Measurements from ENCODE around the gene MCTP1. TPM values are rescaled to one million over a fixed set of nuclear protein-coding genes. Genes with fewer than 3 reads are reported as not detected.

The MCTP1 gene
- total RNA-seq, 4 donors from 2014 or later = 11.2 to 43.6 (median 16.8) TPM

DNA sequence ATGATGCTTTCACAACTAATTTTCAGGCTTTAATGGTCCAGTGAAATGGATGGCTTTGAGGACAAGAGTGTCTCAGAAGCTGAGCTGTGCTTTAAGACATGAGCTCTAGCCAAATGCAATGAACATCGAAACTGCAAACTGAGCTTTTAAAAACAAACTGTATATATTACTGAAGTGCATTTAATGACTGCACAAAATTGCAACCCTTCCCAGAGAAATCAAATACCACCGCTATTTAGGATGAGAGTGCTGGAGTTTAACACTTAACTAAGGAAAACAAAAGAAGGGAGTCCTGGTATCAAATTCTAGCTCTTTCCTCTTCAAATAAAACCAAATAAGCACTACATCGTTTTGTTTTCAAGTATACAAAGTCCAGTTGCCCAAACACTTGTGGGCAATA, 502.5 kb downstream of the MCTP1 start:
- DNase-seq (ENCODE audit: extremely low spot score) = no peak
- WGBS = 83% methylated on average over 3 of the region's 3 CpGs
- no peak overlapping the region for H3K4me3 ChIP-seq
- TF ChIP-seq POLR2A (IDR thresholded peaks at IDR 0.05; ENCODE audit: low read depth) = no peak
- TF ChIP-seq, protein P1, sequence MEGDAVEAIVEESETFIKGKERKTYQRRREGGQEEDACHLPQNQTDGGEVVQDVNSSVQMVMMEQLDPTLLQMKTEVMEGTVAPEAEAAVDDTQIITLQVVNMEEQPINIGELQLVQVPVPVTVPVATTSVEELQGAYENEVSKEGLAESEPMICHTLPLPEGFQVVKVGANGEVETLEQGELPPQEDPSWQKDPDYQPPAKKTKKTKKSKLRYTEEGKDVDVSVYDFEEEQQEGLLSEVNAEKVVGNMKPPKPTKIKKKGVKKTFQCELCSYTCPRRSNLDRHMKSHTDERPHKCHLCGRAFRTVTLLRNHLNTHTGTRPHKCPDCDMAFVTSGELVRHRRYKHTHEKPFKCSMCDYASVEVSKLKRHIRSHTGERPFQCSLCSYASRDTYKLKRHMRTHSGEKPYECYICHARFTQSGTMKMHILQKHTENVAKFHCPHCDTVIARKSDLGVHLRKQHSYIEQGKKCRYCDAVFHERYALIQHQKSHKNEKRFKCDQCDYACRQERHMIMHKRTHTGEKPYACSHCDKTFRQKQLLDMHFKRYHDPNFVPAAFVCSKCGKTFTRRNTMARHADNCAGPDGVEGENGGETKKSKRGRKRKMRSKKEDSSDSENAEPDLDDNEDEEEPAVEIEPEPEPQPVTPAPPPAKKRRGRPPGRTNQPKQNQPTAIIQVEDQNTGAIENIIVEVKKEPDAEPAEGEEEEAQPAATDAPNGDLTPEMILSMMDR (IDR thresholded peaks at IDR 0.05) = no peak
- TF ChIP-seq POLR2AphosphoS5 (IDR thresholded peaks at IDR 0.05) = no peak
- TF ChIP-seq EP300 (IDR thresholded peaks at IDR 0.05) = no peak
- H3K4me1 ChIP-seq = no peaks in the 10 kb centered on the region
- H3K27ac ChIP-seq (replicated peaks in 1 of 4) = no peak overlapping the region
- no peaks in the 10 kb centered on the region for H3K36me3 ChIP-seq
- no peaks in the 10 kb centered on the region for H3K9me3 ChIP-seq
- intact Hi-C loops (cut with DNase I) = no loop called here
- H3K27me3 ChIP-seq = no peaks in the 10 kb centered on the region

DNA sequence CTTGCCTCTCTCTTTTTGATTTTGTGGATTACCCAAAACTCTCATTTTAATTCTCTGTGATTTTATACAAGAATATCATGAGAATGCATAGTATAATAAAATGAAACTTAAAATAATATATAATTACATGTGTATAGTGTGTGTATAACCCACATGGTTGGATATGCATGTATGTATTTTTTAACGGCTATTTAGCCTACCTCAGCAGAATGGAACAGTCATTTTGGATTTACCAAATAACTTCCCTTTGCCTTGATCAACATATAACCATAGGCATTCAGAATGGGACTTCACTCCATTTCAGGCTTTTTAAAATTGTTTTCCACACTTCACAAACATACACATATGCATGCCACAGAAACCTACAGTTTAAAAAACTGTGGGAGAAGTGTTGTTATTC, 505.2 kb downstream of the MCTP1 start:
- Histone ChIP-seq H3K27ac (replicated peaks in 1 of 4) (no peak overlapping the region), H3K4me3 (no peak overlapping the region), H3K27me3 (no peaks in the 10 kb centered on the region), H3K4me1 (no peaks in the 10 kb centered on the region), H3K36me3 (no peaks in the 10 kb centered on the region), H3K9me3 (no peaks in the 10 kb centered on the region)
- intact Hi-C loops (cut with DNase I) = no loop called here
- TF ChIP-seq POLR2A (IDR thresholded peaks at IDR 0.05; ENCODE audit: low read depth) (no peak), POLR2AphosphoS5 (IDR thresholded peaks at IDR 0.05) (no peak), EP300 (IDR thresholded peaks at IDR 0.05) (no peak)
- TF ChIP-seq, protein P1 (IDR thresholded peaks at IDR 0.05) = no peak
- DNase-seq (ENCODE audit: extremely low spot score) = no peak
- 97% methylated on average over 1 of the region's 1 CpG for WGBS

DNA sequence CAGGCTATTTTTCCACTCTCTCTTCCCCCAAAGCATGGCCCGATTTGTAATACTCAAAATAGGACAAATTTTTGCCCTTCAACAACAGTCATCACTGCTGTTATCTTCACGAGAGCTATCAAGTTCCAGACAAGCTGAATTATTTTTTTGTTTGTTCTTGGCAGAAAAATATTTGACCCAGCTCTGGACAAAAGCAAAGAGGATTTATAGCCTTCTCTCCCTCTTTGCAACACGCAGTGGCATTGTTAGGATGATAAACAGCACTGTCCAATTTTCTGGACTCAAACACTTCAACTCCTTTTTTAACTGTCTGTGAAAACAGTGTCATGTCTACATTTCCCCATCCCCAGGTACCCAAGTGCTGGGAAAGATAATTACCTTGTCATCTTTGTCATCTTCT, 506.2 kb downstream of the MCTP1 start:
- Histone ChIP-seq H3K27me3 (no peaks in the 10 kb centered on the region), H3K9me3 (no peaks in the 10 kb centered on the region), H3K36me3 (no peaks in the 10 kb centered on the region), H3K27ac (replicated peaks in 1 of 4) (no peak overlapping the region), H3K4me3 (no peak overlapping the region), H3K4me1 (no peaks in the 10 kb centered on the region)
- no peak for TF ChIP-seq POLR2AphosphoS5 (IDR thresholded peaks at IDR 0.05)
- no peak for TF ChIP-seq EP300 (IDR thresholded peaks at IDR 0.05)
- TF ChIP-seq, protein P1 (IDR thresholded peaks at IDR 0.05) = no peak
- TF ChIP-seq POLR2A (IDR thresholded peaks at IDR 0.05; ENCODE audit: low read depth) = no peak
- no peak for DNase-seq (ENCODE audit: extremely low spot score)
- WGBS = 70% methylated on average over 3 of the region's 3 CpGs
- intact Hi-C loops (cut with DNase I) = no loop called here

DNA sequence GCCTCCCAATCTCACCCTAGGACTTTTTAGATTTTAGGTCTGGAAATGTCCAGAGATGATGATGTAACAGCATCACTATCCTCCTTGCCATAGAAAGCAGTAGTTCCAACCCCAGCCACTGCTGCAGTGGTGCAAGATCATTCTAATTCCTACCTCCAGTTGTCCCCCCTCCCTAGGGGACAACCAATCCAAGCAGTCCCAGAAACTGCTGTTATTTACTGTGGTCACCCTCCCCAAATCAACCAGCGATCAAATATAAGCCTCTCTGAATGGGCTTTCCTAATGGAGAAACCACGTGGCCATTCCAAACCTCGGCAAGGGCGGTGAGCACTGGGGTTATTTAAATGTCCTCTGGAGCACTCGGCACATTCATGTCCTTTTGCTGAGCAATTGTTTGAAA, 506.6 kb downstream of the MCTP1 start:
- H3K4me1 ChIP-seq = no peaks in the 10 kb centered on the region
- no peak for TF ChIP-seq EP300 (IDR thresholded peaks at IDR 0.05)
- no peak for TF ChIP-seq POLR2A (IDR thresholded peaks at IDR 0.05; ENCODE audit: low read depth)
- no peak for TF ChIP-seq POLR2AphosphoS5 (IDR thresholded peaks at IDR 0.05)
- no peak overlapping the region for H3K27ac ChIP-seq (replicated peaks in 1 of 4)
- 87% methylated on average over 5 of the region's 5 CpGs for WGBS
- H3K9me3 ChIP-seq = no peaks in the 10 kb centered on the region
- no peak overlapping the region for H3K4me3 ChIP-seq
- no peaks in the 10 kb centered on the region for H3K27me3 ChIP-seq
- H3K36me3 ChIP-seq = no peaks in the 10 kb centered on the region
- intact Hi-C loops (cut with DNase I) = no loop called here
- DNase-seq (ENCODE audit: extremely low spot score) = no peak

DNA sequence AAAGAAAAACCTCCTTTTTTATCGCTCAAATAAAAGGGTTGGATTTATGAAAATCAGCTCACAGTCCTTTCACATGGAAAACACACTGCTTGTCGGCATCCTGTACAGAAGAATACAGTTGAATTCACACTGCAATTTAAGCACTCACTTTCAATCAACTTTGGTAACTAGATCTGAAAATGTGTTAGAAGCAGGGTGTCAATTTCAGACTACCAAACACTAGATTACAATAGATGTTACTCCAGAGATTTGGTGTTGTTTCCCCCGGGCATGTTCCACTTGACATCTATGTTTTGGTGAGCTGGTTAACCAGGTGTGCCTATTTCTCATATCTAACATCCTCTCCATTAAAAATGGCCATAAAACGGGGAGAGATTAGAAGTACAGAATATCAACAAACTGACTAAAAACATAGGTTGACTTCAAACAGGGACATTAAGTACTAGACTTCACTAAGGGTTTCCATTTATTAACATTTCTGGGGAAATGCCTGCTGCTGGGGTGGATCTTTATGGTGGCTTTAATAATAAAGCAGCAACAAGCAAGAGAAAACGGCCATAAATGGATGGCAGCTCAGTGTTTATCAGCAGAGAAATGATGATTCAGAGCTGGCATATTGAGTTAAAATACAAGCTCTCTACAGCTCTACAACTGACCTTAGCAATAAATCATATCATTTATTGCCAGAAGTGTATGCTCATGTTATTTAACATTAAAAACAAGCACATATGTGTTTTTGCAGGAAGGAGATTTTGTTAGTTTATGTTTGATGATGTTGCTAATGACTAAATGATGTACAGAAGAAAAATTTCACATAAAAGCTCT, 507.6 kb downstream of the MCTP1 start:
- WGBS = 81% methylated on average over 5 of the region's 5 CpGs
- no peak for DNase-seq (ENCODE audit: extremely low spot score)
- intact Hi-C loops (cut with DNase I) = no loop called here
- H3K27ac ChIP-seq (replicated peaks in 1 of 4) = no peak overlapping the region
- no peaks in the 10 kb centered on the region for H3K27me3 ChIP-seq
- H3K4me3 ChIP-seq = no peak overlapping the region
- no peaks in the 10 kb centered on the region for H3K36me3 ChIP-seq
- no peaks in the 10 kb centered on the region for H3K9me3 ChIP-seq
- TF ChIP-seq POLR2A (IDR thresholded peaks at IDR 0.05; ENCODE audit: low read depth) = no peak
- no peak for TF ChIP-seq POLR2AphosphoS5 (IDR thresholded peaks at IDR 0.05)
- no peak for TF ChIP-seq EP300 (IDR thresholded peaks at IDR 0.05)
- no peaks in the 10 kb centered on the region for H3K4me1 ChIP-seq

Data from esophagus muscularis mucosa (tissue), 4 donors.